ENCODE data around the gene CYP17A1.
"Not testable (repeated sequence)": the region's sequence is repeated elsewhere in the genome, so short reads cannot be mapped to it uniquely, and the experiment has no call there.

CYP17A1 gene

GRCh38 chr10:102837230-102837721 lies at the start of gene CYP17A1:
CYP17A1 (minus strand) TSS chr10:102837413; CDS start chr10:102837361, 52 bp downstream.
- DNase-seq (ENCODE audit: low spot score): no peak

- no peak for DNase-seq (ENCODE audit: low spot score)
These were observed 43.0 kb upstream of the CYP17A1 start for GRCh38 chr10:102880256-102880655.

- DNase-seq (ENCODE audit: low spot score): no peak
These were observed 41.4 kb upstream of the CYP17A1 start for GRCh38 chr10:102878629-102879028.

GRCh38 chr10:102876747-102877153 lies 39.5 kb upstream of the CYP17A1 start:
- no peak for DNase-seq (ENCODE audit: low spot score)

DNA sequence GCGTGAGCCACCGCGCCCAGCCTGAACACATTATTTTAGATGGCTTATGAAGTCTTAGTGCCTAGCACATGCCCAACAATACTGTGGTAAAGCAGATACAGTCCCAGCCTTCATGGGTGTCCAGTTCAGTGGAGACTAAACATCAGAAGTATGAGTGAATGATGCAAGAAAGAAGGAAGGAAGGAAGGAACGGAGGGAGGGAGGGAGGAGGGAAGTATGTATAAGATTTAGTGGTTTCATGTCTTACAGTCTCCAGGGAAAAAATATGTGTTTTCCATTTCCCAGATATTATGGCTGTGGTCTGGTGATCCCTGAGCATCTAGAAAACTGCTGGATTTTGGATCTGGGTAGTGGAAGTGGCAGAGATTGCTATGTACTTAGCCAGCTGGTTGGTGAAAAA lies 35.0 kb upstream of the CYP17A1 start:
- no peak for DNase-seq (ENCODE audit: low spot score)

- no peak for DNase-seq (ENCODE audit: low spot score)
These were observed 33.0 kb upstream of the CYP17A1 start for GRCh38 chr10:102870221-102870620.

DNA sequence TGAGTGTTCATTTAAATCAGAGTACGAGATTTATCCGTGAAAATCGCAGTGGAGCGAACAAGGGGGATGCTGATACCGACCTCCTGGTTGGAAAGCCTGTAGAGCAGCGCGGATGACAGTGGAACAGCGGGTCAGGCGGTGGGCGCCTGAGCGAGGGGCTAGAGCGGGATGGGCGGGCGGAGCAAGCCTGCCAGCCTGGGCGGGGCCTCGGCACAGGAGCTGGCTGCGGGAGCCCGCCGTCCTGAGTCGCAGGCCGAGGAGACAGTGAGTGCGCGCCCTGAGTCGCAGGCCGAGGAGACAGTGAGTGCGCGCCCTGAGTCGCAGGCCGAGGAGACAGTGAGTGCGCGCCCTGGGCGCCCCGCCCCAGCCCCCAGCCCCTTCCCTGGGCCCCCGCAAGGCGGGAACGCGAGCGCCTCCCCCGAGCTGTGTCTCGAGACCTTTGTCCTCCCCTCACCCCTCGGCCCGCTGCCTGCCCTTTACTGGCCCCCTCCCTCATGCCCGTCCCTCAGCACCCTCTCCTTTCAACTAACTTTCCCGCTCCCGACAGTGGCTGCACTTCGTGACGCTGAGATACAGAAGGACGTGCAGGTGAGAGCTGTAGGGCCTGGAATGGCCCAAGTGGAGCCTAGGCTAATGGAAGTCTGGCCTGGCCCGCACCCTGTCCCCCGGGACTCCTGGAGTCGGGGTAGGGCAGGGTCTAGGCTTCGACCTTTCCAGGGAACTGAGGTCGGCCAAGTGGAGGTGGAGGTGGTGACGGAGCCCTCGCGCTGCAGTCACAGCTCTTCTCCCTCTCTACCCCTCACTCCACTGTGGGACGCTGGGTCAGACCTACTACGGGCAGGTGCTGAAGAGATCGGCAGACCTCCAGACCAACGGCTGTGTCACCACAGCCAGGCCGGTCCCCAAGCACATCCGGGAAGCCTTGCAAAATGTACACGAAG lies 32.3 kb upstream of the CYP17A1 start, which contains the start of gene AS3MT:
Gene AS3MT (plus strand): TSS at position 213 of the 941 bp plus-strand sequence. CDS start 123 bp downstream, at position 336.
- no peak for DNase-seq (ENCODE audit: low spot score)

GRCh38 chr10:102868911-102869257 lies 31.7 kb upstream of the CYP17A1 start:
- DNase-seq (ENCODE audit: low spot score): no peak

GRCh38 chr10:102865620-102866019 lies 28.4 kb upstream of the CYP17A1 start:
- no peak for DNase-seq (ENCODE audit: low spot score)

GRCh38 chr10:102863660-102864059 lies 26.4 kb upstream of the CYP17A1 start:
- no peak for DNase-seq (ENCODE audit: low spot score)

DNA sequence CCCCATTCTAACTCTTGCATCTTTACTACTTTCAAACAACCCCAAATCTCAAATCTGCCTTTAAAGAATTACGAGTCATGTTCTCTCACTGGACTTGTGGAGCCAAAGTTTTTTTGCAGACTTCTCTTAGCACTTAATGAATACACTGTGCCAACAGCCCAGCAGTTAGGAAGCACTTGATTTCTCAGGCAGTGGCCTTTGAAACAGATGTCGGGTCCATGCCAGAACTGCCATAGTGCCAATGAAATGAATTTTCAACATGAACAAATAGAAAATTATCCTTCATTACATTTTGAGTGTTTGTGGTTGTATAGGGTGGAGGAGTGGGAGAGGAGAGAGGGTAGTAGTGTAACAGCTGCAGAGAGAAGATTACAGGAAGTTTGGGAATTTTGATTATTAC lies 22.7 kb upstream of the CYP17A1 start:
- no peak for DNase-seq (ENCODE audit: low spot score)

GRCh38 chr10:102856758-102857424 lies 19.7 kb upstream of the CYP17A1 start:
- DNase-seq (ENCODE audit: low spot score): no peak

GRCh38 chr10:102855731-102856436 lies 18.7 kb upstream of the CYP17A1 start:
- DNase-seq (ENCODE audit: low spot score): not testable (repeated sequence)

DNA sequence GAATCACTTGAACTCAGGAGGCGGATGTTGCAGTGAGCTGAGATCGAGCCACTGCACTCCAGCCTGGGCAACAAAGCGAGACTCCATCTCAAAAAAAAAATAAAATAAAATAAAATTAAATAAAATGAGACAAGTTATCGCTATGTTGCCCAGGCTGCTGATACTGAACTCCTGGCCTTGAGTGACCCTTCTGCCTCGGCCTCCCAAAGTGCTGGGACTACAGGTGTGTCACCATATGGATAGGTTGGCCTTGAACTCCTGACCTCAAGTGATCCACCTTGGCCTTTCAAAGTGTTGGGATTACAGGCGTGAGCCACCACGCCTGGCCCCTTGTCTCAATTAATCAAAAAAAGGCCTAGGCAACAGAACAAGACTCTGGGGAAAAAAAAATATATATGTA lies 16.0 kb upstream of the CYP17A1 start:
- not testable (repeated sequence) for DNase-seq (ENCODE audit: low spot score)

DNA sequence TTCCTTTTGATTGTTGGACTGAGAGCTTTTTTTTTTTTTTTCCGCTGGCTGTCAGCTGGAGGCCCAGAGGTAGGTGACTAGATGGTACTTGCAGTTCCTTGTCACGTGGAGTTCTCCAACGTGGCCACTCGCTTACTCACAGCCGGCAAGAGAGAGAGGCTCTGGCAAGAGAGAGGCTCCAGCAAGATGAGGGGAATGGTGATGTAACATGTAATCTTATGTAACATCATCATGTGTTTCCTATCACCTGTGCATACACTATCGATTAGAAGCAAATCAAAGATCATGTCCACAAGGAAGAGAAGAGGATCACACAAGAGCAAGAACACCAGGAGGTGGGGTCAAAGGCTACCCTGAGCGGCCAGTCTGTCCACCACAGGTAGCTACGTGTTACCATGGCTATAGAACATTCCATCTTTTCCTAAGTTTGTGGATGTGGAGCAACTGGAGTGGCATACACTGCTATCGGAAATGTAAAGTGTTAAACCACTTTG lies 12.9 kb upstream of the CYP17A1 start:
- DNase-seq (ENCODE audit: low spot score): no peak

DNA sequence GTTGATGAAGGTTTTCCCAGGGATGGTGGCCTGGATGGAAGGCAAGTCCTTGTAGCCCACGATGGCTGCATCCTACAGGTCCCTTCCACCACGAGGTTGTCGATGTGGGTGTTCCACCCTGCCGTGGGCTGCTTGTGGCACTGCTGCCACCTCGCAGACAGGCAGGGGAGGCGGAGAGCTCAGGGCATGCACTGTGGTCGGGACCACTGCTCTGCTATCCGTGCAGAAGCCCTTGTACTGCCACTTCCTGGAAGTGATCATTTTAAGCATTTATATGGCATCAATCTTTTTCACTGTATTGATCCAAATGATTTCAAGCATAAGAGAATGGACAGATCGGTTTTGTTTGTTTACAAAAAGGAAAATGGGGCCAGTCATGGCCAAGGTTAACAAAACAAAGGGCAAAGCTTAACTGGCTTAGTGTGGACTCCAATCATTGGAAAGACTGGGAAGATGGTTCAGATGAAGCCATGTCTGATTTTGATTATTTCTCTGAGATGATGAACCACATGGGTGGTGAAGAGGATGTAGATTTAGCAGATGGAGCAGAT lies 8.2 kb upstream of the CYP17A1 start:
- DNase-seq (ENCODE audit: low spot score): no peak

DNA sequence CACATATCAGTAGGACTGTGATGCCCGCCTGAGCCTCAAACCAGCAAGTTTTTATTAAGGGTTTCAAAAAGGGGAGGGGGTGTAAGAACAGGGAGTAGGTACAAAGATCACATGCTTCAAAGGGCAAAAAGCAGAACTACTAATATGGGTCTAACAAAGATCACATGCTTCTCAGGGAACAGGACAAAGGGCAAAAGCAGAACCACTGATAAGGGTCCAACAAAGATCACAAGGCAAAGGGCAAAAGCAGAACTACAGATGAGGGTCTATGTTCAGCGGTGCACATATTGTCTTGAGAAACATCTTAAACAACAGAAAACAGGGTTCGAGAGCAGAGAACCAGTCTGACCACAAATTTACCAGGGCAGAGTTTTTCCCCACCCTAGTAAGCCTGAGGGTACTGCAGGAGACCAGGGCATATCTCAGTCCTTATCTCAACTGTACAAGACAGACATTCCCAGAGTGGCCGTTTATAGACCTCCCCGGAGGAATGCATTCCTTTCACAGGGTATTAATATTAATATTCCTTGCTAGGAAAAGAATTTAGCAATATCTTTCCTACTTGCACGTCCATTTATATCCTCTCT lies 7.1 kb upstream of the CYP17A1 start:
- DNase-seq (ENCODE audit: low spot score): not testable (repeated sequence)

DNA sequence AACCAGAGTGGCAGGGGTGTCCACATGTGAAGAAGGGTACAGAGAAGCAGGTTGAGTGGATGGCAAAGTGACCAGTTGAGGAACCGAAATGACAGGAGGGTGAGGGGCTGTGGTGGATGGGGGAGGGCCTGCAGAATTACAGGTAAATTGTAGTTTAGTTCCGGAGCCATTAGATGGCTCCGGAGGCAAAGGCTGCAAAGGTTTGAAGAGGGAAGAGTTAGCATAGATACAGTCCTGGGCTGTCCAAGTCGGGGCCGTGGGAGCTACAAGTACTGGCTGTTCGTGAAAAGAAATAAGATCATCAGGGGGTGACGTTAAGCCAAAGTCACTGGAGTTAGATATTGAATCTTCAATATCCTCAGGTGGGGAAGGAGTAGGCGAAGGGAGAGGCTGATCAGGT lies 5.9 kb upstream of the CYP17A1 start:
- not testable (repeated sequence) for DNase-seq (ENCODE audit: low spot score)

DNA sequence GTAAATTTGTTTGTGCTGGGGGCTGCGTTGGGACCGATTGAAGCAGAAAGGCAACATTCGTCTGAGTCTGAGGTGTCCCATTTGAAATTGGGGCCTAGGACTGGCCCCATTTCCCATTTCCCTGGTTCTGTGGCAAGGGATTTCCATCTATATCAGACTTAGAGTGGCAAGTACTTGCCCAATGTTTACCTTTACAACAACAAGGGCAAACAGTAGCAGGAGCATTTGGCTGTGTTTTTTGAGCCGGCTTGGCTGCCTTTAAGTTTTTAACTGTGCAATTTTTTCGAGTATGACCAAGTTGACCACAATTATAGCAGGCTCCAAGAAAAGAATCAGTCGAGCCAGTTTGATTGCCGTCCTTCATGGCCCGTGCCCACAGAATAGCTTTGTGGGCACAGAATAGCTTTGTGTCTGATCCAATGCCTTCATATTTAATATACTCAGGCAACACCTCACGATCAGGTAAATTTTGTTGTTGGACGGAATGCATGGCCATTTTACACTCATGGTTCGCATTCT lies 4.7 kb upstream of the CYP17A1 start:
- no peak for DNase-seq (ENCODE audit: low spot score)

- not testable (repeated sequence) for DNase-seq (ENCODE audit: low spot score)
These were observed 1.2 kb upstream of the CYP17A1 start for GRCh38 chr10:102838276-102838927.

Measured in globus pallidus (tissue), 1 donor.